GM21515 (cell line): Measurements from ENCODE around the gene AQR.

Source experiments
- ATAC-seq: cut with Tn5 transposase; IDR thresholded peaks from one replicate; pipeline ENCODE4 v1.9.1; 2021; ENCODE audit not compliant: unreplicated experiment

Gene AQR

GRCh38 chr15:34883633-34884032 is 85.9 kb downstream of the AQR start:
- no peak for ATAC-seq

GRCh38 chr15:34883042-34883441 is 86.5 kb downstream of the AQR start:
- ATAC-seq = no peak

- no peak for ATAC-seq
These were observed 90.4 kb downstream of the AQR start for GRCh38 chr15:34879107-34879506.

GRCh38 chr15:34876640-34877039 is 92.9 kb downstream of the AQR start:
- no peak for ATAC-seq

GRCh38 chr15:34869110-34869509 is 100.4 kb downstream of the AQR start:
- no peak for ATAC-seq

- no peak for ATAC-seq
These were observed 104.0 kb downstream of the AQR start for GRCh38 chr15:34865531-34865930.

GRCh38 chr15:34861214-34861613 is 108.3 kb downstream of the AQR start:
- ATAC-seq = no peak

- no peak for ATAC-seq
These were observed 113.6 kb downstream of the AQR start for GRCh38 chr15:34855893-34856292.

GRCh38 chr15:34855413-34855812 is 114.1 kb downstream of the AQR start:
- no peak for ATAC-seq

- no peak for ATAC-seq
These were observed 115.3 kb downstream of the AQR start for GRCh38 chr15:34854232-34854631.

GRCh38 chr15:34853001-34853758 is 116.4 kb downstream of the AQR start:
- ATAC-seq = no peak

GRCh38 chr15:34851751-34852150 is 117.8 kb downstream of the AQR start:
- ATAC-seq = no peak

GRCh38 chr15:34851007-34851406 is 118.5 kb downstream of the AQR start:
- no peak for ATAC-seq

GRCh38 chr15:34850121-34850520 is 119.4 kb downstream of the AQR start:
- ATAC-seq = no peak

GRCh38 chr15:34849364-34849959 is 120.1 kb downstream of the AQR start:
- no peak for ATAC-seq

GRCh38 chr15:34847598-34847997 is 121.9 kb downstream of the AQR start:
- ATAC-seq = no peak

GRCh38 chr15:34841262-34841725 is 128.2 kb downstream of the AQR start:
- no peak for ATAC-seq

GRCh38 chr15:34838282-34838681 is 131.3 kb downstream of the AQR start:
- no peak for ATAC-seq

GRCh38 chr15:34837246-34838016 is 132.1 kb downstream of the AQR start:
- ATAC-seq = no peak

GRCh38 chr15:34828145-34828911 is 141.2 kb downstream of the AQR start:
- ATAC-seq = no peak

- no peak for ATAC-seq
These were observed 147.7 kb downstream of the AQR start for GRCh38 chr15:34821831-34822230.
